OCI-LY7 (cell line): ENCODE results near the gene LSAMP. TPM values are rescaled to one million over a fixed set of nuclear protein-coding genes. Genes with fewer than 3 reads are reported as not detected.

ENCODE experiments used
- BruUV-seq: library from RNA; stranded (reverse); fragments of 400-500 nt; replicated peaks from 2 replicates; lab custom pipeline; 2021; lab: Mats Ljungman, UMichigan
- CTCF ChIA-PET: fragments of 300-600 bp; sonication (Branson Sonifier 250); formaldehyde crosslinking; loops from one replicate; lab custom pipeline; 2022; ENCODE audit warnings: antibody characterized with exemption; ENCODE audit not compliant: unreplicated experiment; lab: Charles Lee
- POLR2A ChIA-PET: fragments of 300-600 bp; sonication (Branson Sonifier 250); formaldehyde crosslinking; loops from one replicate; lab custom pipeline; 2022; ENCODE audit warnings: antibody characterized with exemption; lab: Charles Lee
- DNase-seq: peaks from one replicate; pipeline ENCODE4 v3.0.0-alpha.2; 2015; ENCODE audit warnings: low spot score
- H2AFZ ChIP-seq: fragments of 200-600 bp; sonication (generic), shearing (Covaris generic); 2 replicates; pipeline ENCODE4 v1.6.1; 2014; ENCODE audit warnings: mild to moderate bottlenecking, antibody characterized with exemption, low read length, moderate library complexity
- H3K27ac ChIP-seq: fragments of 200-600 bp; sonication (generic); 2 replicates; pipeline ENCODE4 v1.5.1; 2014; ENCODE audit warnings: mixed run types, low read depth, mild to moderate bottlenecking, moderate library complexity, low read length, inconsistent platforms; ENCODE audit not compliant: poor library complexity, severe bottlenecking
- H3K36me3 ChIP-seq: fragments of 200-600 bp; sonication (generic); 2 replicates; pipeline ENCODE4 v1.6.1; 2014; ENCODE audit warnings: mild to moderate bottlenecking, antibody characterized with exemption, low read length, moderate library complexity, mixed read lengths; ENCODE audit not compliant: insufficient read depth
- H3K4me1 ChIP-seq: fragments of 200-600 bp; sonication (generic); 2 replicates; pipeline ENCODE4 v1.5.1; 2014; ENCODE audit warnings: mild to moderate bottlenecking, low read length; ENCODE audit not compliant: insufficient read depth, poor library complexity, severe bottlenecking
- H3K4me2 ChIP-seq: fragments of 200-600 bp; sonication (generic); 2 replicates; pipeline ENCODE4 v1.6.1; 2014; ENCODE audit warnings: mild to moderate bottlenecking, low read length
- H3K4me3 ChIP-seq: fragments of 200-600 bp; sonication (generic); 2 replicates; pipeline ENCODE4 v1.5.1; 2014; ENCODE audit warnings: mild to moderate bottlenecking, low read depth, low read length; ENCODE audit not compliant: poor library complexity, severe bottlenecking
- H3K79me2 ChIP-seq: fragments of 200-600 bp; sonication (generic); 2 replicates; pipeline ENCODE4 v1.6.1; 2016; ENCODE audit warnings: low read depth, mild to moderate bottlenecking, low read length, moderate library complexity, mixed read lengths; ENCODE audit not compliant: insufficient read depth
- H3K9me2 ChIP-seq: fragments of 200-600 bp; sonication (generic); 2 replicates; pipeline ENCODE4 v1.6.1; 2016; ENCODE audit warnings: mild to moderate bottlenecking, low read length, mixed read lengths; ENCODE audit not compliant: insufficient read depth
- H3K9me3 ChIP-seq: fragments of 200-600 bp; sonication (generic); 2 replicates; pipeline ENCODE4 v1.6.1; 2014; ENCODE audit warnings: mild to moderate bottlenecking, mixed run types, low read length, mixed read lengths
- H4K20me1 ChIP-seq: fragments of 200-600 bp; sonication (generic); 2 replicates; pipeline ENCODE4 v1.6.1; 2014; ENCODE audit warnings: mild to moderate bottlenecking, antibody characterized with exemption, low read length, moderate library complexity, mixed read lengths; ENCODE audit not compliant: insufficient read depth
- EZH2phosphoT487 ChIP-seq: fragments of 200-600 bp; sonication (generic); IDR thresholded peaks from 2 replicates; pipeline ENCODE4 v1.6.1; 2018; ENCODE audit warnings: low read depth, borderline replicate concordance, mild to moderate bottlenecking, mixed run types, antibody characterized with exemption, low read length, moderate library complexity, mixed read lengths
- intact Hi-C: fragments of 100-400 bp; cut with micrococcal nuclease; formaldehyde crosslinking; loops from one replicate; pipeline ENCODE4 v1.10.0; 2022; ENCODE audit not compliant: unreplicated experiment
- total RNA-seq, 2 experiments: library from RNA; depleted of rRNA in 1 of 2; stranded (reverse); fragments of >200 nt in 1 of 2; shearing (Covaris generic) in 1 of 2; gene quantifications; 2 replicates each; pipeline ENCODE4 v1.2.3, GENCODE V29; 2014 to 2022
- TF ChIP-seq, protein P1 (sequence below): fragments of 200-600 bp; sonication (generic); conservative IDR thresholded peaks from 2 replicates; pipeline ENCODE4 v1.5.1; 2014; ENCODE audit warnings: mild to moderate bottlenecking, antibody characterized with exemption, low read length, moderate library complexity, mixed read lengths

LSAMP gene
- total RNA-seq, 2 experiments from 2014 or later = 1.4 TPM; not detected in 1

DNA sequence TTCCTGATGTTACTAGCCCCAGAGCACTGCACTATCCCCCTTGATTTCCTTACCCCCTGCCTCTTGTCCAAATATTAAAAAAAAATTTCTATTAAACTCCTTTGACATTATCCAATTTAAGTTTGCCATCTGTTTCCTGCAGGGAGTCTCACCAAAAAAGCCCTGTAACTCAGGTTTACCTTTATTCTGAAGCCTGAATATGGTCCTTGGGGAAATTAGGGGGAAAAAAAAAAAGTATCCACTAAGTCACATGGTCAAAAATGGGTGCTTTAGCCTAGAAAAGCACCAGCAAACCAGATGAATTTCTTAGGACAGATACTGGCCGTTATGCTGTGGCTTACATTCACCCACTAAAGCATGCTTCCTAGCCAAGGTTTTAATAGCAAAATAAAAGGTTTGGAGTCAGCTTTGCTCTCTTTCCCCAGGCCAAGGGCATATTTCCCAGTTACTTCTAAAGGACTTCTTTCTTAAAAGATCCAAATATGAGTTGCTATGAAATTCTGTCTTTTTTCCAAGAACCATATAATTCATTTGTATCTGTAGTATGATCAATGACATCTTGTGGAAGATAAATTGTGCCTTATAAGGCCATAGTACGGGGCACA is 394.9 kb downstream of the LSAMP start:
- no peak overlapping the region for H3K4me2 ChIP-seq
- BruUV-seq = no TSS peak
- DNase-seq = no peak
- TF ChIP-seq EZH2phosphoT487 = no peak
- TF ChIP-seq, protein P1, sequence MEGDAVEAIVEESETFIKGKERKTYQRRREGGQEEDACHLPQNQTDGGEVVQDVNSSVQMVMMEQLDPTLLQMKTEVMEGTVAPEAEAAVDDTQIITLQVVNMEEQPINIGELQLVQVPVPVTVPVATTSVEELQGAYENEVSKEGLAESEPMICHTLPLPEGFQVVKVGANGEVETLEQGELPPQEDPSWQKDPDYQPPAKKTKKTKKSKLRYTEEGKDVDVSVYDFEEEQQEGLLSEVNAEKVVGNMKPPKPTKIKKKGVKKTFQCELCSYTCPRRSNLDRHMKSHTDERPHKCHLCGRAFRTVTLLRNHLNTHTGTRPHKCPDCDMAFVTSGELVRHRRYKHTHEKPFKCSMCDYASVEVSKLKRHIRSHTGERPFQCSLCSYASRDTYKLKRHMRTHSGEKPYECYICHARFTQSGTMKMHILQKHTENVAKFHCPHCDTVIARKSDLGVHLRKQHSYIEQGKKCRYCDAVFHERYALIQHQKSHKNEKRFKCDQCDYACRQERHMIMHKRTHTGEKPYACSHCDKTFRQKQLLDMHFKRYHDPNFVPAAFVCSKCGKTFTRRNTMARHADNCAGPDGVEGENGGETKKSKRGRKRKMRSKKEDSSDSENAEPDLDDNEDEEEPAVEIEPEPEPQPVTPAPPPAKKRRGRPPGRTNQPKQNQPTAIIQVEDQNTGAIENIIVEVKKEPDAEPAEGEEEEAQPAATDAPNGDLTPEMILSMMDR = no peak
- H3K27ac ChIP-seq = no peak overlapping the region
- no peaks in the 10 kb centered on the region for H3K79me2 ChIP-seq
- no peaks in the 10 kb centered on the region for H3K9me2 ChIP-seq
- CTCF ChIA-PET = no interaction called here
- H2AFZ ChIP-seq = no peak overlapping the region
- H4K20me1 ChIP-seq = no peaks in the 10 kb centered on the region
- H3K4me1 ChIP-seq = no peaks in the 10 kb centered on the region
- POLR2A ChIA-PET = no interaction called here
- intact Hi-C loops = no loop called here
- no peaks in the 10 kb centered on the region for H3K9me3 ChIP-seq
- no peaks in the 10 kb centered on the region for H3K36me3 ChIP-seq
- no peak overlapping the region for H3K4me3 ChIP-seq

DNA sequence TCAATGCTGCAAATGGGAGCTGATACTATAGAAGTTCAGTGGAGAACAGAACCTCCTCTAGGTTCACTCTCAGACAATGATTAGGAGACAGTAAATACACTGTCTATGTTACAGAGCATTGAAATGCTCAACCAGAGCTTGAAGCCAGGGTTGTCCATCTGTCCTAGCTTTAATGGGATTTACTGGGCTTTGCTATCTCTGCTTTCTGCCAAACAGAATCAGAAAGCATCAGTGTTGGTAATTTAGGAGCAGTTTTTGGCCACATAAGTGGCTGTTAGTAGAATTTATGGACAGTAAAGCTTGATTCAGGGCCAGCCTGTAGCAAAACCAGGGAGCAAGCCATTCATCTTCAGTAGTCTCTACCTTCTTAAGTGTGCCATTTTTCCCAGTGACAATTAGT is 396.3 kb downstream of the LSAMP start:
- intact Hi-C loops = no loop called here
- no peak overlapping the region for H3K4me3 ChIP-seq
- POLR2A ChIA-PET = no interaction called here
- CTCF ChIA-PET = no interaction called here
- no TSS peak for BruUV-seq
- no peaks in the 10 kb centered on the region for H3K9me2 ChIP-seq
- no peaks in the 10 kb centered on the region for H3K4me1 ChIP-seq
- H4K20me1 ChIP-seq = no peaks in the 10 kb centered on the region
- TF ChIP-seq, protein P1 = no peak
- TF ChIP-seq EZH2phosphoT487 = no peak
- no peak overlapping the region for H3K4me2 ChIP-seq
- H3K27ac ChIP-seq = no peak overlapping the region
- H3K79me2 ChIP-seq = no peaks in the 10 kb centered on the region
- H3K36me3 ChIP-seq = no peaks in the 10 kb centered on the region
- no peak overlapping the region for H2AFZ ChIP-seq
- H3K9me3 ChIP-seq = no peaks in the 10 kb centered on the region
- no peak for DNase-seq

DNA sequence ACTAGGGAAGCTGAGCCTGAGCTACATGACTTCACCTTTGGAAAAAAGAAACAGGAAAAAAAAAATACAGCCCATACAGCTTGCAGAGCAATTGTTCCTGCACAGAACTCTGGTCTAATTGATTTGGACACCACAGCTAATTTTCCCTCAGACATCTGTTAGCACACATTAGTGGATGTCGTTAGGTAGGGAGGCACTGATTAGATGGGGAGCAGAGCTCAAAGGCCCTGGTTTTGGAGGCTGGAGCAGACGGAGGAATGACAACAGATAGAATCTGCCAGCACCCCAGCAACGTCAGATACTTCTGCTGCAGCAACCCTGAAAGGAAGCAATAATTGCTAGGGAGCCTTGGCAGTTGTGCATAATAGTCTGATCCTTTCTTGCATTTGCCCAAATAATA is 398.9 kb downstream of the LSAMP start:
- H3K4me2 ChIP-seq = no peak overlapping the region
- CTCF ChIA-PET = no interaction called here
- no peaks in the 10 kb centered on the region for H4K20me1 ChIP-seq
- H3K36me3 ChIP-seq = no peaks in the 10 kb centered on the region
- DNase-seq = no peak
- TF ChIP-seq, protein P1 = no peak
- TF ChIP-seq EZH2phosphoT487 = no peak
- H2AFZ ChIP-seq = no peak overlapping the region
- intact Hi-C loops = no loop called here
- no peaks in the 10 kb centered on the region for H3K9me3 ChIP-seq
- POLR2A ChIA-PET = interaction anchor here (0.7 to 1.1 kb wide), 3 partner anchors 12 to 261 kb away, joined by 3 read pairs; no protein-coding TSS in a partner anchor
- H3K4me3 ChIP-seq = no peak overlapping the region
- no TSS peak for BruUV-seq
- no peaks in the 10 kb centered on the region for H3K9me2 ChIP-seq
- no peak overlapping the region for H3K27ac ChIP-seq
- no peaks in the 10 kb centered on the region for H3K4me1 ChIP-seq
- no peaks in the 10 kb centered on the region for H3K79me2 ChIP-seq
